Measurements from ENCODE around the gene SNX18.

Gene SNX18

DNA sequence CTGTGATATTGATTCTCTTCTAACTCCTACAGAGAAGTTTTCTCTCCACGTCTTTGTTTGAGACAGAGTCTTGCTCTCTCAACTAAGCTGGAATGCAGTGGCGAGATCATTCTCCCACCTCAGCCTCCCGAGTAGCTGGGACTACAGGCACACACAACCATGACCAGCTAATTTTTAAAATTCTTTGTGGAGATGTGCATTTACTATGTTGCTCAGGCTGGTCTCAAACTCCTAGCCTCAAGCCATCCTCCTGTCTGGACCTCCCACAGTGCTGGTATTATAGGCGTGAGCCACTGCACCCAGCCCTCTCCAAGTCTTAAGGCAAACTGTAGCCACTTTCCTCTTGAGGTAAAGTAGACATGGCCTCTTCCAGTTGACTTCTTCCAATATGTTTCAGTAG lies 72.2 kb downstream of the SNX18 start:
- TF ChIP-seq, protein P1, sequence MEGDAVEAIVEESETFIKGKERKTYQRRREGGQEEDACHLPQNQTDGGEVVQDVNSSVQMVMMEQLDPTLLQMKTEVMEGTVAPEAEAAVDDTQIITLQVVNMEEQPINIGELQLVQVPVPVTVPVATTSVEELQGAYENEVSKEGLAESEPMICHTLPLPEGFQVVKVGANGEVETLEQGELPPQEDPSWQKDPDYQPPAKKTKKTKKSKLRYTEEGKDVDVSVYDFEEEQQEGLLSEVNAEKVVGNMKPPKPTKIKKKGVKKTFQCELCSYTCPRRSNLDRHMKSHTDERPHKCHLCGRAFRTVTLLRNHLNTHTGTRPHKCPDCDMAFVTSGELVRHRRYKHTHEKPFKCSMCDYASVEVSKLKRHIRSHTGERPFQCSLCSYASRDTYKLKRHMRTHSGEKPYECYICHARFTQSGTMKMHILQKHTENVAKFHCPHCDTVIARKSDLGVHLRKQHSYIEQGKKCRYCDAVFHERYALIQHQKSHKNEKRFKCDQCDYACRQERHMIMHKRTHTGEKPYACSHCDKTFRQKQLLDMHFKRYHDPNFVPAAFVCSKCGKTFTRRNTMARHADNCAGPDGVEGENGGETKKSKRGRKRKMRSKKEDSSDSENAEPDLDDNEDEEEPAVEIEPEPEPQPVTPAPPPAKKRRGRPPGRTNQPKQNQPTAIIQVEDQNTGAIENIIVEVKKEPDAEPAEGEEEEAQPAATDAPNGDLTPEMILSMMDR (IDR thresholded peaks at IDR 0.05; ENCODE audit: insufficient read depth, low read length, missing control alignments): no peak
- no peak overlapping the region for H3K4me3 ChIP-seq (ENCODE audit: low read depth, low read length)
- no peak for DNase-seq (ENCODE audit: low read depth, low spot score)
- ChIA-PET CTCF (no interaction called here), POLR2A (no interaction called here)

DNA sequence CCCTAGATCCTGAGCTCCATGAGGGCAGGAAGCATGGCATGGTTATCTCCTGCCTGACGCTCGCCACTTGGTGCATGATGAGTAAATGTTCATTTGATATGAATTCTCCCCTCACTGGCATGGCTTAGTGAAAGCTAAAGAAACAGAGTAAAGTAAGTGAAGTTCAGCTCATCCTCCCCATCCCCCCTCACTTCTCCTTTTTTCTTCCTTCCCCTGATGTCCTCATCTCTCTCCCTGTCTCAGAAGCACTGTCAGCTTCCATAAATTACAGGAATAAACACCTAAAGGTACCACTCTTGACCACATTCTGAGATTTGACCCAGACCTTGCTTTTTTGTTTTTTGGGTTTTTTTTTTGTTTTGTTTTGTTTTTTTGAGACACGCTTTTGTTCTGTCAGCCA lies 73.3 kb downstream of the SNX18 start:
- H3K4me3 ChIP-seq (ENCODE audit: low read depth, low read length): no peak overlapping the region
- ChIA-PET CTCF (interaction anchor here (0.9 kb wide), 1 partner anchor 11 kb away, joined by 3 read pairs; no protein-coding TSS in a partner anchor), POLR2A (no interaction called here)
- TF ChIP-seq, protein P1 (IDR thresholded peaks at IDR 0.05; ENCODE audit: insufficient read depth, low read length, missing control alignments): no peak
- DNase-seq (ENCODE audit: low read depth, low spot score): no peak

DNA sequence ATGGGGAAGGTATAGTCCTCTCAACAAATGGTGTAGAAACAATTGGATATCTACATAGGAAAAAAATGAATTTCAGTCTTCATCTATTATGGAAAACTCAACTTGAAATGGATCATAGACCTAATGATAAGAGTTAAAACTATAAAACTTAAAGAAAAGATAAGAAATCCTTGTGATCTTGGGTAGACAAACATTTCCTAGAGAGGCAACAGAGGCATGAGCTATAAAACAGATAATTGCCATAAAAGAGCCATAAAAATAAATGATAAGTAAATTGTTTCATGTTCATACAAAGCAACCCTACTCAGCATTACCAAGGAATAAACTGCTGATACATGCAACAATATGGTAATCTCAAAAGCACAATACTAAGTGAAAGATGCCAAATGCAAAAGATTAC lies 76.2 kb downstream of the SNX18 start:
- POLR2A ChIA-PET: no interaction called here
- H3K4me3 ChIP-seq (ENCODE audit: low read depth, low read length): no peak overlapping the region
- DNase-seq (ENCODE audit: low read depth, low spot score): no peak
- TF ChIP-seq, protein P1 (IDR thresholded peaks at IDR 0.05; ENCODE audit: insufficient read depth, low read length, missing control alignments): no peak
- CTCF ChIA-PET: no interaction called here

DNA sequence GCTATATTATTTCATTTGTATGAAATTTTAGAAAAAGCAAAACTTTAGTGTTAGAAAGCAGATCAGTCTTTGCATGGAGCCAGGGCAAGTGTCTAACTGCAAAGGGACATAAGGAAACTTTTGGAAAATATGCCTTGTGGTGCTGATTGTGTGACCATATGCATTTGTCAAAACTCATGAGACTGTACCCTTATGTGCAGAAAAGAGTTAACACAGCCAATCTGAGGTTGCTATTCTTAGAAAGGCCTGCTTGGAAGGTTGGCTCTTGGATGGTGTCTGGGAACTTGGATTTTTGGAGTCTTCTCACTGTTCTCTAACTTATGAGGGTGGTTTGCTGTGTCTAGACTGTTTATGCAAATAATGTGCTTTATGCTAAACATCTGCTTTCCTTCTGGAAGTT lies 76.6 kb downstream of the SNX18 start:
- DNase-seq (ENCODE audit: low read depth, low spot score): no peak
- TF ChIP-seq, protein P1 (IDR thresholded peaks at IDR 0.05; ENCODE audit: insufficient read depth, low read length, missing control alignments): no peak
- no peak overlapping the region for H3K4me3 ChIP-seq (ENCODE audit: low read depth, low read length)
- ChIA-PET CTCF (no interaction called here), POLR2A (no interaction called here)

DNA sequence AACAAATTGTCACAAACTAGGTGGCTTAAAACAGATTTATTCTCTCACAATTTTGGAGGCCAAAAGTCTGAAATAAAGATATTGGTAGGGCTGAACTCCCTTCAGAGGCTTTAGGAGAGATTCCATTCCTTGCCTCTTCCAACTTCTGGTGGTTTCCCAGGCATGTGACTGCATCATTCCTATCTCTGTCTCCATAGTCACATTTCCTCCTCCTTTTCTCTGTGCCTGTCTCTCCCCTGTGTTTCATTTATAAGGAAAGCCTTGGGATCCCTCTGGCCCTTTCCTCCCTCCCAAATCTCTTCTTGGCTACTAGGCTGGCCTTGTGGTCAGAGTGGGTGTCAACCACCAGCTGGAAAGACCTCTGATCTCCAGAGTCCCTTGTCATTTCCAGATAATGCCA lies 78.2 kb downstream of the SNX18 start:
- DNase-seq (ENCODE audit: low read depth, low spot score): no peak
- ChIA-PET CTCF (interaction anchor here (0.9 kb wide), 1 partner anchor 12 kb away, joined by 4 read pairs; no protein-coding TSS in a partner anchor), POLR2A (no interaction called here)
- no peak overlapping the region for H3K4me3 ChIP-seq (ENCODE audit: low read depth, low read length)
- TF ChIP-seq, protein P1 (IDR thresholded peaks at IDR 0.05; ENCODE audit: insufficient read depth, low read length, missing control alignments): no peak

All from AG04449 (cell line).